K562 (cell line): ENCODE measurements around the gene DIP2C. TPM values are rescaled to one million over a fixed set of nuclear protein-coding genes. Genes with fewer than 3 reads are reported as not detected.

Experiments
- ATAC-seq: fragments of 200-7000 bp; cut with Tn5 transposase; 3 replicates; pipeline ENCODE4 v1.9.1; 2020; ENCODE audit warnings: moderate library complexity
- BruUV-seq: library from RNA; stranded (reverse); fragments of 400-500 nt; replicated peaks from 2 replicates; lab custom pipeline; 2021; lab: Mats Ljungman, UMichigan
- CTCF ChIA-PET: fragments of 300-600 bp; formaldehyde crosslinking; extraction: SDS; loops from one replicate; lab custom pipeline; 2021; ENCODE audit warnings: low intra/inter-chr PET ratio; lab: Yijun Ruan, JAX
- POLR2A ChIA-PET: fragments of 300-600, 350-650 bp; sonication (Branson Sonifier 250); formaldehyde crosslinking; extraction: SDS; loops from one replicate; lab custom pipeline; 2021; ENCODE audit warnings: antibody characterized with exemption, inconsistent platforms; lab: Yijun Ruan, JAX
- DNase-seq, 4 experiments: peaks; one replicate each; pipeline versions ENCODE4 v3.0.0 to v3.0.0-alpha.2; 2011 to 2018; ENCODE audit warnings: low spot score in 3 of 4, mixed read lengths in 3 of 4; ENCODE audit errors: extremely low read depth in 1 of 4
- FAIRE-seq: peaks from 2 replicates; lab custom pipeline; 2011; peaks lifted over from hg19 to GRCh38; lab: Jason Lieb, UNC
- H2AFZ ChIP-seq: 2 replicates; pipeline ENCODE4 v1.6.0; 2011; ENCODE audit warnings: low read depth, low read length, control low read depth, inconsistent platforms
- H3K27ac ChIP-seq: fragments of 200-600 bp; 3 replicates; pipeline ENCODE4 v1.8.0; 2011; ENCODE audit warnings: low read depth, mild to moderate bottlenecking, control low read depth, inconsistent platforms, low read length, moderate library complexity, mixed read lengths; ENCODE audit errors: extremely low read depth
- H3K27me3 ChIP-seq, 2 experiments: fragments of 300-600 bp in 1 of 2; 2 replicates in 1 of 2; 3 replicates in 1 of 2; pipeline versions ENCODE4 v1.6.0 to v1.8.0; 2011; ENCODE audit warnings: inconsistent platforms in 2 of 2, low read length in 2 of 2, mild to moderate bottlenecking in 1 of 2, mixed read lengths in 1 of 2, moderate library complexity in 1 of 2; ENCODE audit not compliant: control insufficient read depth in 2 of 2, insufficient read depth in 2 of 2
- H3K36me3 ChIP-seq: fragments of 300-600 bp; 3 replicates; pipeline ENCODE4 v1.8.0; 2011; ENCODE audit warnings: mild to moderate bottlenecking, low read length, inconsistent platforms; ENCODE audit not compliant: control insufficient read depth, insufficient read depth
- H3K4me1 ChIP-seq, 2 experiments: fragments of 200-600 bp in 1 of 2; replicated peaks in 1 of 2; 2 replicates in 1 of 2; 3 replicates in 1 of 2; pipeline versions ENCODE4 v1.5.1 to v1.8.0; 2011; ENCODE audit warnings: inconsistent platforms in 2 of 2, low read length in 2 of 2, mild to moderate bottlenecking in 1 of 2, mixed read lengths in 1 of 2, moderate library complexity in 1 of 2; ENCODE audit not compliant: control insufficient read depth in 2 of 2, insufficient read depth in 2 of 2
- H3K4me2 ChIP-seq: 2 replicates; pipeline ENCODE4 v1.6.1; 2011; ENCODE audit warnings: low read length, control low read depth, inconsistent platforms, mixed read lengths; ENCODE audit not compliant: insufficient read depth
- H3K4me3 ChIP-seq: fragments of 200-600 bp; sonication (generic), shearing (Covaris generic); 2 replicates; pipeline ENCODE4 v1.5.1; 2016; ENCODE audit warnings: control low read depth, inconsistent platforms
- H3K79me2 ChIP-seq: fragments of 200-600 bp; 3 replicates; pipeline ENCODE4 v1.8.0; 2011; ENCODE audit warnings: low read length, inconsistent platforms; ENCODE audit not compliant: control insufficient read depth, insufficient read depth
- H3K9ac ChIP-seq, 2 experiments: 2 replicates each; pipeline versions ENCODE4 v1.6.0 to v1.6.1; 2011; ENCODE audit warnings: low read depth in 2 of 2, low read length in 2 of 2, control low read depth in 1 of 2, inconsistent platforms in 1 of 2, mild to moderate bottlenecking in 1 of 2, mixed read lengths in 1 of 2; ENCODE audit not compliant: insufficient read depth in 1 of 2
- H3K9me1 ChIP-seq: one replicate; pipeline ENCODE4 v1.6.0; 2011; ENCODE audit warnings: inconsistent platforms, mild to moderate bottlenecking, low read length, moderate library complexity; ENCODE audit not compliant: control insufficient read depth, insufficient read depth
- H3K9me3 ChIP-seq: replicated peaks from 2 replicates; pipeline ENCODE4 v1.5.1; 2011; ENCODE audit warnings: low read depth, low read length, inconsistent platforms; ENCODE audit not compliant: control insufficient read depth, insufficient read depth
- H4K20me1 ChIP-seq: replicated peaks from 2 replicates; pipeline ENCODE4 v1.6.1; 2011; ENCODE audit warnings: low read length, inconsistent platforms, mixed read lengths; ENCODE audit not compliant: control insufficient read depth, insufficient read depth
- MAFK ChIP-seq: IDR thresholded peaks from 2 replicates; pipeline ENCODE4 v1.6.1; 2011; ENCODE audit warnings: low read length, improper control_type of control experiment
- SIX5 ChIP-seq, 2 experiments: IDR thresholded peaks; 2 replicates each; pipeline ENCODE4 v1.6.1; 2011; ENCODE audit warnings: low read length in 2 of 2, borderline replicate concordance in 1 of 2, low read depth in 1 of 2, mild to moderate bottlenecking in 1 of 2, moderate library complexity in 1 of 2; ENCODE audit not compliant: insufficient read depth in 1 of 2
- ZNF324 ChIP-seq: fragments of 250-450 bp; sonication (Bioruptor Pico); IDR thresholded peaks from 2 replicates; pipeline ENCODE4 v1.4.0; 2020; ENCODE audit warnings: mild to moderate bottlenecking
- WGBS: fragments of 100-300 bp; shearing (Covaris generic); methylation state at CpG from one replicate; pipeline ENCODE4 v1.1.6; 2016; ENCODE audit warnings: low coverage, mixed read lengths; ENCODE audit not compliant: insufficient coverage; ENCODE audit errors: missing lambda C conversion rate; 5-methylcytosine and 5-hydroxymethylcytosine counted together
- in situ Hi-C: fragments of 300-500 bp; cut with MboI; formaldehyde crosslinking; loops from 4 replicates; pipeline ENCODE4 v1.15.0; 2018; ENCODE audit warnings: inconsistent platforms, mixed read lengths
- intact Hi-C: fragments of 100-400 bp; cut with micrococcal nuclease; formaldehyde crosslinking; loops from 2 replicates; pipeline ENCODE4 v1.14.2; 2022
- polyA plus RNA-seq, 8 experiments: library from polyadenylated mRNA; depleted of rRNA in 4 of 8; stranded (reverse) in 5 of 8; unstranded in 3 of 8; fragments of >200 nt; fragmentation: Nextera tagmentation in 2 of 8; fragmentation: Illumina TruSeq in 1 of 8; extraction: Ambion mirVana in 2 of 8; extraction: Trizol in 1 of 8; gene quantifications; 2 replicates each; pipeline versions ENCODE4 v1.2.1 to v1.2.3, GENCODE V29; 2011 to 2014; ENCODE audit warnings: inconsistent platforms in 1 of 8, missing spikeins in 1 of 8
- total RNA-seq, 7 experiments: library from RNA; depleted of rRNA in 6 of 7; stranded (reverse); fragments of >200 nt in 6 of 7; fragmentation: Illumina TruSeq in 2 of 7; extraction: Trizol in 2 of 7; gene quantifications; 2 replicates each; pipeline versions ENCODE4 v1.2.1 to v1.2.3, GENCODE V29; 2011 to 2021; ENCODE audit warnings: low replicate concordance in 1 of 7

DIP2C gene
- total and polyA plus RNA-seq, 9 of the 15 experiments (the other 6 are each of a cell fraction or from before 2014, with no cell fraction given) = 0.01 TPM; not detected in 8

DNA sequence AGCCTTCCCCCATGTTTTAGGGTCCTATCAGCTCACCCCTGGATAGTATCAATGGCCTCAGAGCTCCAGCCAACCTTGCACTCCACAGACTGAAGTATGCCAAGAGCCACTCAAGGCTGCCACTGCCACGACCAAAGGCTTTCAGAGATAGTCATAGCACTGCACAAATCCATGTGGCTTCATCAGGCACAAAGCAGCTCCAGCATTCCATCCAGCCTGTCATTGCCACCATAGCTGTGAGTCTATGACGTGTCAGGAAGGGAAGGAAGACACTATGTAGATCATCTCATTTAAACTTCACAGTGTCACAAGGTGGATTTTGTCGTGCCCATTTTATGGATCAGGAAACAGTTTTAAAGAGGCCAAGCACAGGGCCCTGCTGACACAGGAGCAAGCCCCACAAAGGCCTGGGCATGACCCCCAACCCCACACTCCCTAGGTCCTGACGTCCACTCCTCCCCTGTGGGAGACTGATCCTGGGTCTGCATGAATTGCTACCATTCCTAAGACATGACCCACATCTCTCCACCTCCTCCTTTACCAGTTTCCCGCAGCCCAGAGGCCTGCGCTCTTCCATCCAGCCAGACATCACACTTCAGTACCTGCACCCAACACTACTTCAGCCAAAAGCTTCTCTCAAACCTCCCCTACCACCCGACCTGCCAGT is 119.4 kb downstream of the DIP2C start:
- no peaks in the 10 kb centered on the region; the same call in 1 of the 2 replicates for H4K20me1 ChIP-seq
- no peaks in the 10 kb centered on the region for H3K4me1 ChIP-seq
- H3K27me3 ChIP-seq = peaks cover 41 to 68% of the 10 kb centered on the region in 2 experiments
- H3K79me2 ChIP-seq = no peaks in the 10 kb centered on the region
- H3K9me1 ChIP-seq = no peaks in the 10 kb centered on the region
- 2% methylated on average over 7 of the region's 7 CpGs for WGBS
- H3K27ac ChIP-seq = no peak overlapping the region
- H3K9me3 ChIP-seq = no peaks in the 10 kb centered on the region
- no peak overlapping the region for H3K9ac ChIP-seq
- BruUV-seq = no TSS peak
- H2AFZ ChIP-seq = no peak overlapping the region
- no peak overlapping the region for H3K4me2 ChIP-seq
- POLR2A ChIA-PET = no interaction called here
- TF ChIP-seq ZNF324 (peak; percentile 63; the same call in 1 of the 2 replicates), MAFK (no peak)
- FAIRE-seq = no peak
- no peak for DNase-seq
- intact Hi-C loops (no loop called here), in situ Hi-C loops (loop anchor here (10.0 kb wide), 1 partner anchor 105 kb away; no protein-coding TSS in a partner anchor)
- no peaks in the 10 kb centered on the region for H3K36me3 ChIP-seq
- CTCF ChIA-PET = no interaction called here
- ATAC-seq = no peak
- no peak overlapping the region for H3K4me3 ChIP-seq

DNA sequence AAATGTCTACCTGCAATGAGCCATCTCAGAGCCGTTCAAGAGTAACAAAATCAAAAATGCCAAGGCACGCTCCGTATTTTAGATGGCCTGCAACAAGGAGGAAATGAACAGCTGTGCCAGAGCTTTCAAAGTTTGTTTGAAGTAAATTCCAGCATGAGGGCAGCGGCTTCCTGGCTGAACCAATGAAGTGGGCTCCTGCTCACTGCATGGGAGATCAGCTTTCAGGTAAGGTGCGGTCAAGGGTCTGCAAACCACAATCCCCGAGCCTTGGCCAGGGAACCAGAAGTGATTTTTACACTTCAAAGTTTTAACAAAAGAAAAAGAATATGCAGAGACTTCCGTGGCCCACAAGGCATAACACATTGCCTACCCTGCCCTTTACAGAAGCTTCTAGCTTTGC is 120.6 kb downstream of the DIP2C start:
- Histone ChIP-seq H3K27me3 (peaks cover 37 to 72% of the 10 kb centered on the region in 2 experiments), H3K4me3 (no peak overlapping the region), H2AFZ (no peak overlapping the region), H3K36me3 (no peaks in the 10 kb centered on the region), H3K9me3 (0 out of 2 replicates have a peak, but pooled peaks cover 2% of the 10 kb centered on the region), H3K4me1 (no peaks in the 10 kb centered on the region), H4K20me1 (no peaks in the 10 kb centered on the region; the same call in 1 of the 2 replicates), H3K9me1 (no peaks in the 10 kb centered on the region), H3K9ac (no peak overlapping the region), H3K79me2 (no peaks in the 10 kb centered on the region), H3K27ac (no peak overlapping the region), H3K4me2 (no peak overlapping the region)
- no peak for ATAC-seq
- intact Hi-C loops = no loop called here
- FAIRE-seq = no peak
- 0% methylated on average over 7 of the region's 7 CpGs for WGBS
- in situ Hi-C loops = no loop called here
- ChIA-PET POLR2A (no interaction called here), CTCF (no interaction called here)
- DNase-seq = no peak
- no TSS peak for BruUV-seq
- TF ChIP-seq SIX5 (IDR thresholded peaks at IDR 0.05; ENCODE audit: borderline replicate concordance in 1 of 2, insufficient read depth in 1 of 2, low read depth in 1 of 2, low read length in 2 of 2) = no peak
